Right lobe of liver (tissue), 6 donors: ENCODE measurements around the gene CALML3. TPM values are rescaled to one million over a fixed set of nuclear protein-coding genes. Genes with fewer than 3 reads are reported as not detected.

Experiments
- ATAC-seq, 4 donors: fragments of 200-7000 bp; cut with Tn5 transposase; one replicate each; pipeline ENCODE4 v1.9.1; 2020; ENCODE audit warnings: mild to moderate bottlenecking in 4 of 4, moderate library complexity in 4 of 4
- DNase-seq, 3 donors: peaks; one replicate each; pipeline ENCODE4 v3.0.0-alpha.2; 2020
- H3K27ac ChIP-seq, 3 donors: fragments of 200-600 bp; one replicate each; pipeline ENCODE4 v1.8.0; 2022
- H3K27me3 ChIP-seq, 2 donors: fragments of 200-600 bp; one replicate each; pipeline ENCODE4 v1.8.0; 2022
- H3K36me3 ChIP-seq, 4 donors: fragments of 200-600 bp; sonication (generic) in 1 of 4; one replicate each; pipeline versions ENCODE4 v1.5.1 to v1.8.0; 2017 to 2022; ENCODE audit warnings: control low read depth in 1 of 4
- H3K4me1 ChIP-seq, 4 donors: fragments of 200-600 bp; sonication (generic) in 1 of 4; one replicate each; pipeline versions ENCODE4 v1.5.1 to v1.8.0; 2017 to 2022; ENCODE audit warnings: control low read depth in 1 of 4
- H3K4me3 ChIP-seq, 3 donors: fragments of 200-600 bp; one replicate each; pipeline ENCODE4 v1.8.0; 2022
- H3K9me3 ChIP-seq, 4 donors: fragments of 200-600 bp; sonication (generic) in 1 of 4; one replicate each; pipeline versions ENCODE4 v1.5.1 to v1.8.0; 2017 to 2022; ENCODE audit warnings: control low read depth in 1 of 4
- CTCF ChIP-seq, 4 donors: fragments of 200-600 bp in 3 of 4; fragments of 450-650 bp in 1 of 4; IDR thresholded peaks; one replicate each; pipeline versions ENCODE4 v1.5.1 to v1.8.0; 2016 to 2022; ENCODE audit warnings: antibody characterized with exemption in 4 of 4, mild to moderate bottlenecking in 2 of 4
- POLR2A ChIP-seq: fragments of 450-650 bp; IDR thresholded peaks from one replicate; pipeline ENCODE4 v1.6.1; 2017; ENCODE audit warnings: antibody characterized with exemption, mild to moderate bottlenecking
- WGBS: methylation state at CpG from one replicate; pipeline ENCODE4 v1.1.6; 2018; ENCODE audit warnings: low coverage, low lambda C conversion rate; ENCODE audit not compliant: insufficient coverage; ENCODE audit errors: missing lambda C conversion rate; 5-methylcytosine and 5-hydroxymethylcytosine counted together
- intact Hi-C, 2 donors: fragments of 100-400 bp; cut with DNase I; formaldehyde crosslinking; loops; one replicate each; pipeline versions ENCODE4 v1.11.2 to v1.14.1; 2022
- total RNA-seq, 6 experiments: library from RNA; depleted of rRNA in 2 of 6; stranded (reverse); fragments of >200 nt in 2 of 6; fragmentation: NEBNext Ultra II Directional in 3 of 6; extraction: Animal tissue kit (Norgen Biotek cat#: 25700) in 3 of 6; gene quantifications; one replicate each; pipeline versions ENCODE4 v1.1.0 to v1.2.4, GENCODE V29; 2016 to 2023
- donor health status: DM: no; HTN: yes; CAD: no.
- donor health status: DM: no; HTN: no; CAD: no.
- donor health status: DM: no; HTN: no; CAD: no.
- donor health status: DM: no; HTN: yes; CAD: no.
- donor health status: DM: no; HTN: yes; CAD: no.

Gene CALML3
- total RNA-seq, 6 experiments from 2014 or later, result 0.22 TPM; not detected in 5

GRCh38 chr10:5576154-5576748 is 51.5 kb downstream of the CALML3 start:
- no peak overlapping the region for H3K27ac ChIP-seq
- DNase-seq (no peak), ATAC-seq (no peak)
- TF ChIP-seq CTCF (IDR thresholded peaks at IDR 0.05) (no peak), POLR2A (no peak)
- no peaks in the 10 kb centered on the region for H3K9me3 ChIP-seq
- no peaks in the 10 kb centered on the region for H3K27me3 ChIP-seq
- no peak overlapping the region for H3K4me3 ChIP-seq
- 86% methylated on average over 4 of the region's 4 CpGs for WGBS
- H3K4me1 ChIP-seq, result peaks cover 0 to 19% (median 8%) of the 10 kb centered on the region in 4 donors
- intact Hi-C loops, result no loop called here
- no peaks in the 10 kb centered on the region for H3K36me3 ChIP-seq

Other genes with a start within 250 kb of the CALML3 start
- gene UCN3, start 160.0 kb upstream of the CALML3 start, total RNA-seq, result not detected
- not detected for gene TUBAL3, start 120.1 kb upstream of the CALML3 start, total RNA-seq
- gene NET1, start 112.4 kb upstream of the CALML3 start, total RNA-seq, result 10 to 100 TPM; 23.0 to 64.5 (median 38.5) TPM
- not detected for gene CALML5, start 25.4 kb upstream of the CALML3 start, total RNA-seq
- gene ASB13, start 141.6 kb downstream of the CALML3 start, total RNA-seq, result 100 to 1,000 TPM in 1 of 6 experiments, 10 to 100 TPM in 5; 19.7 to 117 (median 64.7) TPM
- gene TASOR2, start 159.9 kb downstream of the CALML3 start, total RNA-seq, result 10 to 100 TPM; 19.7 to 53.4 (median 29.6) TPM